RWPE2 (cell line): ENCODE data around the gene TNFAIP1.

Source experiments
- ATAC-seq: fragments of 200-7000 bp; cut with Tn5 transposase; 3 replicates; pipeline ENCODE4 v1.9.1; 2021; ENCODE audit warnings: low read depth
- DNase-seq: peaks from one replicate; pipeline ENCODE4 v3.0.0-alpha.2; 2020; ENCODE audit warnings: low spot score
- H3K27ac ChIP-seq: fragments of 450-650 bp; 2 replicates; pipeline ENCODE4 v1.5.1; 2017; ENCODE audit warnings: mild to moderate bottlenecking; ENCODE audit not compliant: poor library complexity, severe bottlenecking
- H3K27me3 ChIP-seq: fragments of 250-450 bp; sonication (Bioruptor Pico); 2 replicates; pipeline ENCODE4 v1.5.1; 2021; ENCODE audit warnings: mild to moderate bottlenecking, moderate library complexity; ENCODE audit not compliant: insufficient read depth, poor library complexity, severe bottlenecking
- H3K36me3 ChIP-seq: fragments of 250-450 bp; sonication (Bioruptor Pico); 2 replicates; pipeline ENCODE4 v1.5.1; 2020; ENCODE audit warnings: low read depth, mild to moderate bottlenecking, moderate library complexity
- H3K4me1 ChIP-seq: fragments of 250-450 bp; sonication (Bioruptor Pico); 2 replicates; pipeline ENCODE4 v1.5.1; 2021; ENCODE audit warnings: mild to moderate bottlenecking, moderate library complexity; ENCODE audit not compliant: insufficient read depth, poor library complexity, severe bottlenecking
- H3K4me3 ChIP-seq: fragments of 250-450 bp; sonication (Bioruptor Pico); 2 replicates; pipeline ENCODE4 v1.5.1; 2021; ENCODE audit warnings: mild to moderate bottlenecking, moderate library complexity; ENCODE audit not compliant: severe bottlenecking
- H3K9me3 ChIP-seq: fragments of 250-450 bp; sonication (Bioruptor Pico); 2 replicates; pipeline ENCODE4 v1.5.1; 2021; ENCODE audit warnings: mild to moderate bottlenecking, moderate library complexity; ENCODE audit not compliant: severe bottlenecking
- CTCF ChIP-seq: fragments of 450-650 bp; IDR thresholded peaks from one replicate; pipeline ENCODE4 v1.5.1; 2017; ENCODE audit warnings: mild to moderate bottlenecking, moderate library complexity; ENCODE audit not compliant: poor library complexity, severe bottlenecking

Gene TNFAIP1

GRCh38 chr17:28331891-28332420 lies 3.6 kb upstream of the TNFAIP1 start:
- no peak for TF ChIP-seq CTCF
- Histone ChIP-seq H3K4me3 (no peak overlapping the region), H3K9me3 (no peaks in the 10 kb centered on the region), H3K27me3 (no peaks in the 10 kb centered on the region), H3K27ac (no peak overlapping the region), H3K36me3 (peaks cover 27% of the 10 kb centered on the region), H3K4me1 (peaks cover 3% of the 10 kb centered on the region)
- DNase-seq (no peak), ATAC-seq (no peak)

DNA sequence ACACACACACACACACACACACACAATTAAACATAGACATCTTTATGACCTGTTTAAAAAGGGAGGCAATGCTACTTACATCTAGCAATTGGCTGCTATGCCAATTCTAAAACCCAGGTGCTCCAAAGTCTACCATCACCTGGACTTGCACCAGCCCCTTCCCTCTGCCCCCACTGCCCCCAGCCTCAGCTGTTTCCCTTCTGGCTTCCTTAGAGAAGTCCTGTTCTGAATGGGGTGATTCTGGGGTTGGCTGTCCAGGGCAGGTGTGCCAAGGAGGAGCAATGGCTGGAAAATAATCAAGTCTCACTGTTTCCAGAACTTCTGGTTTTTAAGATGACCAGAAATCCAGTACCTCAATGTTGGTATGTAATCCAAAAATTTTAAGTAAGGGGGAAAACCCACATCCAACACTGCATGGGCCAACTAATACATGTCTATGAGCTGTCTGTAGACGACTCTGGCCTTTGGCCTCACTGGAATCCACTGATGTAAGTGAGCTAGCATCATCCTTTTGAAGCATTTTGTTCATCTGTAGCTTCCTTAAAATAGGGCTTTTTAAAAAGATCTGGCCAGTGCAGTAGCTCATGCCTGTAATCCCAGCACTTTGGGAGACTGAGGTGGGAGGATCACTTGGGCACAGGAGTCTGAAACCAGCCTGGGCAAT lies 2.3 kb upstream of the TNFAIP1 start:
- no peak for TF ChIP-seq CTCF
- ATAC-seq, result no peak

GRCh38 chr17:28334171-28334570 lies 1.4 kb upstream of the TNFAIP1 start:
- ATAC-seq (no peak), DNase-seq (no peak)
- Histone ChIP-seq H3K27ac (no peak overlapping the region), H3K4me3 (peak overlapping the region; percentile 74), H3K27me3 (no peaks in the 10 kb centered on the region), H3K36me3 (peaks cover 25% of the 10 kb centered on the region), H3K9me3 (no peaks in the 10 kb centered on the region), H3K4me1 (peaks cover 20% of the 10 kb centered on the region)
- no peak for TF ChIP-seq CTCF

More for the DNA sequence above, 2.3 kb upstream of the TNFAIP1 start:
- Histone ChIP-seq H3K27me3 (no peaks in the 10 kb centered on the region), H3K9me3 (no peaks in the 10 kb centered on the region), H3K36me3 (peaks cover 32% of the 10 kb centered on the region), H3K4me1 (peaks cover 16% of the 10 kb centered on the region), H3K27ac (no peak overlapping the region), H3K4me3 (no peak overlapping the region)
- no peak for DNase-seq

DNA sequence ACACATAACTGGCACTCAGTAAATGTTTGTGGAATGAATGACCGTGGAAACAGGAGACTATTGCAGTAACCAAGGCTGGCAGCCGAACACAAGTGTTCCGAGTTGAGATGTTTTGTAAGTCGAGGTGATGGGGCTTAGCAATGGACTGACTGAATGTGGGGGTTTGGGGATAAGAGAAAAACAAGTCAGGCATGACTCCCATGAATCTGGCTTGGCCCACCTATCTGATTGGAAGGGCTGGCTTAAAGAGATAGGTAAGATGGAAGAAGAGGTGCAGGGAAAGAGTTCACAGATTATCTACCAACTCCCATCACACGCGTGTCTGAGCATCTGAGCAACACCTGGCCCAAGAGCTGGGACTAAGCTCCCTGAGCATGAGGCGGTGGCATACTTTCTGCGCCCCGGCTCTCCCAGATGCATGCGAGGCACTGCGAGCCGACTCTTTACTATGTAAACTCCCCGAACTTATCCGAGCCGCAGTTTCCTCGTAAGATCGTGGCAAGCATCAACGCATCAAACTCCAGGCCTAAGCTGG lies 828 bp upstream of the TNFAIP1 start:
- TF ChIP-seq CTCF, result no peak
- Histone ChIP-seq H3K4me1 (peaks cover 20% of the 10 kb centered on the region), H3K36me3 (peaks cover 25% of the 10 kb centered on the region), H3K27ac (peak overlapping the region; percentile 89), H3K4me3 (peak overlapping the region; percentile 74), H3K27me3 (no peaks in the 10 kb centered on the region), H3K9me3 (no peaks in the 10 kb centered on the region)
- DNase-seq, result no peak
- no peak for ATAC-seq
